COLO668 (cell line): ENCODE results near the gene VWA7.

Source experiments
- DNase-seq: peaks from one replicate; lab custom pipeline; 2025; ENCODE audit not compliant: unreplicated experiment; lab: John Stamatoyannopoulos, UW

Gene VWA7

GRCh38 chr6:31730631-31731086 is 46.5 kb downstream of the VWA7 start:
- DNase-seq, result no peak

GRCh38 chr6:31729979-31730630 is 47.0 kb downstream of the VWA7 start:
- no peak for DNase-seq

DNA sequence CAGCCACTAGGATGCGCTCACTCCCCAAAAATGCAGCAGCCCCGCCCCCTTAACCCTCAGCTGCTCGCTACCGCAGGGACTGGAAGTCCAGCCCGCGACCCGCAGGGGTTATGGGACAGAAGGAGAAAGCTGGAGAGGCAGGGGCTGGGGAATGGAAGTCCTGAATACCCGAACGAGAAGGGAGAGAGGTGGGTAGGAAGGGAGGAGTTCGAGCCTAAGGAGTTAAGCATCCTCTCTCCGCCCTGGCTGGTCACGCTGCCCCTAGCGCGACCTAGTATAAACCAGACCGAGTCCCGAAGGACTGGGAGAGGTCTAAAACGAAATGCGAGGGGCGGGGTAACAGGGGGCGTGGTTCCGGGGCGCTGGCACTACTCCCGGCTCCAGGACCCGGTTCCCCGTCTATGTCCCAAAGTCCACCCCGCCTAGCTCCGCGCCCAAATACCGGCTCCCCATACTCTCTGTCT is 47.6 kb downstream of the VWA7 start:
- DNase-seq, result peak; percentile 32

DNA sequence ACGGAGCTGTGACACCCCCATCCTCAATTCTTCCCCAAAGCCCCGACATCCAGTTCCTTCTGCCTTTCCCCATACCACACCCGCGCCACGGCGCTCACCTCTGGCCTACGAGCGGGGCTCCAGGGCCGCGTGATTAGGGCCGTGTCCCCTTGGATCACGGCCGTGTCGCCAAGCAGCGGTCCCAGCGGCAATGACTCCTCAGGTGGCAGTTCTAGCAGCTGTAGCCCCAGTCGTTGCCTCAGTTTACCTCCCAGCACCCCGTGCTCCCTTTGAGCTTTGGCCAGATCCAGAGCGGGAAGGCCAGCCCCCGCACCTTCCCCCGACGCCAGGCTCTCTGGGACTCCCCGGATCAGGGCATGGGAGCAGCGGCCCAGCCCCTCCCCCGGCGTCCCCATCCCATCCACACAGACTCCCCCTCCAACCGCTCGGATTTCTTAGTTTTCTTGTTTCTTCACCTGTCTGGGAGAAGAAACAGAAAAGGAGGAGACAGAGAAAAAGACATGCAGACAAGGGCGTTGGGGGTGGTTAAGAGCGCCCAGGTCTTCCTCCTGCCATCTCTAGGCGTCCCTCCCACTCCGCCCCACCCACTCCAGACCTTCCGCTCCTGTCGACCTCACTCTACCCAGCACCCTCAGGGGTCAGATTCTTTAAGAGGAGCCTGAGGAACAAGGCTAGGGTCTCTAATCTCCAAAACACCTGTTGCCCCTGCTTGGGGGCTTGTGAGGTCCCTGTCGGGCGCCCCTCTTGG is 48.2 kb downstream of the VWA7 start, which contains the start of gene DDAH2:
Gene DDAH2, minus strand, starts transcription at position 533 of the 748 bp plus-strand sequence. Its CDS starts 138 bp downstream, at position 395.
- DNase-seq, result no peak

DNA sequence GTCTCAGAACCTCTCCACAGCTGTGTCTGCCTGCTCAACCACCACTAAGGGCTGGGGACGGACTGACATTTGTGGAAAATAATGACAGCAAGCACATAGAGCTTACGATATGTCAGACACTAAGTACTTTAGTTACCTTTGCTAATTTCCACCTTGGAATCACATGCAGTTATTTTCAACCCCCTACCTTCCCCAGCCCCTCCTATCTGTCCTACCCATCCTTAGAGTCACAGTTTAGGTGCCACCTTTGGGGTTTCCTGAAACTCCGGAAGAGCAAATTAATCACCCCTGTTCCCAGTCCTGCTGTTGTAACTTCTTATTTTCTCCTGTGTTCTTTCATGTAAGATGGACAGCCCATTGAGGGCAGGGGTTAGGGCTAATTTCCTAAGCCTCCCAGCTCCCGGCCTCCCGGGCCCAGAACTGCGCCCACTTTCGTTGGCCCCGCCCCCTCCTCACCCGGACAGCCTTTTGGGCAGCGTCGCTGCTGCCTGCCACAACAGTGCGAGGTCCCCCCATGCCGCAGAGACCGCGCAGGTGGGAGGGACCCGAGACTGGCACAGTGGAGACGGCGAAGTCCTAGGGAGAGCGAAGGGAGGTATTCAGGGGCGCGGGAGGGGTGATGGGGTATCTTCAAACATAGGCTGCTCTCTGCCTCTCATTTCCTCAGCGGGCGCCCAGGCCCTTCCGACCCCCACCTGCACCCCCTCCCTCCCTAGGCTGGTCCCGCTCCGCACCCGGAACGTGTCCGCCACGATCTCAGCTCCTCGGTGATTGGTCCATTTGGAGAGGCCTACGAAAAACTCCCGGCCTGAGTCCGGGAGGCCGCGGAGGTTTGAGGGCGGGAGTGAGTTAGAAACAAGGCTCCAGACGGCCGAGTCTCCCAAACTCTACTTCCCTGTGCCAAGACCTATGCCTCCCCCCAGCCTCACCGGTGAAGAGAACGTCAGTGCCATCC is 49.1 kb downstream of the VWA7 start:
- no peak for DNase-seq

GRCh38 chr6:31727034-31727716 is 50.0 kb downstream of the VWA7 start:
- DNase-seq, result no peak

GRCh38 chr6:31725502-31726350 is 51.4 kb downstream of the VWA7 start:
- no peak for DNase-seq

DNA sequence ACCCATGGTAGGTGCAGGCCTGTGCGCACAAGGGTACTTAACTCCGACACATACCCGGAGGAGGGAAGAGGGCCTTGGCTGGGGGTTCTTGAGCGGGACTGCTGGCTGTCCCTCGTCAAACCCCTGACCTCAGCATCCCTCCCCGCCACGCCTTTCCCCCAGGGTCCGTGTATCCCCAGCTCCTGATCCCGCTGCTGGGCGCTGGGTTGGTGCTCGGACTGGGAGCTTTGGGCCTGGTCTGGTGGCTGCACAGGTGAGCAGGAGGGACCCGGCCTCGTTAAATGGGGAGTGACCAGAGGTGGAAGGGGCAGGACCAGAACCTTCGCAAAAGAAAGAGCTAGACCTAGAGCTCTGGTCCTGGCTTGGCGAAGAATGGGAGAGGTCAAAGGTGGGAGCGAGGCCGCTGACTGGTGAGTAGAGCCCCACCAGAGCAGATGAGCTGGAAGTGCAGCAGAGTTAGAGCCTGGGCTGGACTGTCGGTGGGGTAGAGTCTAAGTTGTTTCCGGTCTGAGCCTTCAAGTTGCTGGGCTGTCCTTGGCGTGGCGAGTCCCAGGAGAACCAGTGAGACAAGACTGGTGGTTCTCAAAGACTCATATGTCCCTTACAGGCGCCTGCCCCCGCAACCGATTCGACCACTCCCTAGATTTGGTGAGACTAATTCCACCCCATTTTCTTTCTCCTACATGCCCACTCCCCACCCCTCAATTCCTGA is 53.0 kb downstream of the VWA7 start:
- DNase-seq, result no peak

DNA sequence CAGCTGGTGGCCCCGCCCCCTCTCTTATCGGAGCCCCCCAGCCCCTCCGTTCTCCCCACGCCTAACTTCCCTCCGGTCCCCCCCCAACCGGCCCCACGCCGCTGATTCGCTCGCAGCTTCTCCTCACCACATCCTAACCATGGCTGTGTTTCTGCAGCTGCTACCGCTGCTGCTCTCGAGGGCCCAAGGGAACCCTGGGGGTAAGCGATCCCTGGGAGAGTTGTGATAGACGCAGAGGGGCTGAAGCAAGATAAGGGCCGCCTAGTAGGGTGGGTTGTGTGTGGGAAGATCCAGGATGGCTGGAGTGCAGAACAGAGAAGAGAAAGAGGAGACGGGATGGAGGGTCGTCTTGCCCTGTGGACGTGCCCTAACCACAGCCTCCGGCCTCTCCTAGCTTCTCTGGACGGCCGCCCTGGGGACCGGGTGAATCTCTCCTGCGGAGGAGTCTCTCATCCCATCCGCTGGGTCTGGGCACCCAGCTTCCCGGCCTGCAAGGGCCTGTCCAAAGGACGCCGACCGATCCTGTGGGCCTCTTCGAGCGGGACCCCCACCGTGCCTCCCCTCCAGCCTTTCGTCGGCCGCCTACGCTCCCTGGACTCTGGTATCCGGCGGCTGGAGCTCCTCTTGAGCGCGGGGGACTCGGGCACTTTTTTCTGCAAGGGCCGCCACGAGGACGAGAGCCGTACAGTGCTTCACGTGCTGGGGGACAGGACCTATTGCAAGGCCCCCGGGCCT is 53.7 kb downstream of the VWA7 start, which contains the start of gene MPIG6B:
Gene MPIG6B, plus strand, starts transcription at position 129 of the 735 bp plus-strand sequence. Its CDS starts 11 bp downstream, at position 140.
- DNase-seq, result no peak

DNA sequence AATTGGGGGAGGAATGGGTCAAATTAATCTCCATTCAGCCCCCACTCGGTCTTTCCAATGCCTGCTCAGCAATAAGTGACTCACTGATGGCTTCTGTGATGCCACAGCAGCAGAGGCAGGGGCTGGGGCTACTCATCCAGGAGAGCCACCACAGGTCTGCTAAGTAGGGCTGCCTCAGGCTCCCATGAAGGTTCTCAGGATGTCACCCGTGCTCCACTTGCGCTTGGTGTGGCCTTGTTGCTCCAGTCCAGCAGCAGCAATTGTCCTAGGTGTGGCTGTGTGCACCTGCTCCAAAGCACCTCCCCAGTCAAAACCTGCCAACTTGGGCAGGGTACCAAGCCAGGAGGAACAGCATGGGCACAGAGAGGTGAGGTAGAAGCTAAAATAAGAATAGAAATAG is 55.0 kb downstream of the VWA7 start:
- DNase-seq, result no peak

DNA sequence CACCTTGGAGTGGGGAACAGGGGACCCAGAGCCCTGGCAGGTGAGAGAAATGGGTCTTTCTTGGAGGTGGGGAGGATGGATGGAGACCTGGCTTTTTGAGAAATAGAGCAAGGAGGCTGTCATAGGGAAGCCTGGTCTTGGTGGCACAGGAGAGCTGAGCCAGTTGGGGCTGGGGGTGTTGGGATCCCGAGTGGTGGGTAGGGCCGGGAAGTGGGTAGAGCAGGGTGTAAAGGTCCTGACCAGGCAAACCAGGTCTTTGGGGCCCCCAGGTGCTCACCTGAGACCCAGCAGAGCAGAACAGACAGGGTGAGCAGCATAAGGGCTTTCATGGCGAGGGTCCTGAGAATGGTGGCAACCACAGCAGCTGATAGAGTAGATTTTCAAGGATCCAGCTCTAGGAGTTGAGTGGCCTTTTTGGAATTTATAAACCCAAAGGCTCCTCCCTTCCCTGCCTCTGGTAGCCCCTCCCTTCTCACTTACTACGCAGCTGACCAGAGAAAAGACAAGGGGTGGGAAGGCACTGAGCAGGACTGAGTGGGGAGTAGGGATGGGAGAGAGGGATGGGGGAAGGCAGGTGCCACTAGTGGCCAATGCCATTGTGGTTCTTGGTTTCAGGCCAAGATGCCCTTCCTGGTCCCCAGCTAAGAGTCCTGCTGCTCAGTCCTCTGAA is 55.6 kb downstream of the VWA7 start, which contains the start of gene LY6G6C:
Gene LY6G6C, minus strand, starts transcription at position 396 of the 670 bp plus-strand sequence. Its CDS starts 67 bp downstream, at position 329.
- DNase-seq, result no peak

- no peak for DNase-seq
These were observed 56.8 kb downstream of the VWA7 start for GRCh38 chr6:31720196-31720770.

DNA sequence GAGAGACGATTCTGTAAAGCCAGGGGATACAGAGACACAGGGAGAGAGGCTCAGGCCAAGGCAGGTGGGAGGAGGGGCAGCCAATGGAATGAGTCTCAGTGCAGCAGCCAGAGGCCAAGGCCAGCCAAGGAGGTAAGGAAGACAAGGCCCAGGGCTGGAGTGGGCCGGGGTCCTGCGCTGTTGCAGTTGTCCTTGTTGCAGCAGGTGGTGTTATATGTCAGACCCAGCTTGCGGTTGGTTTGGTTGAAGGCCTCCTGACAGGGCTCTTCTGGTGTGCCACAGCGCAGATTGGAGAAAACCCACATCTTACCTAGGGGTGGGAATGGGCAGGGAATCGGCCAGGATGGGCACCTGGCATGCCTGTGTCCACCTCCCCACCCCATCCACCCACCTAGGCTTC is 58.1 kb downstream of the VWA7 start:
- DNase-seq, result no peak

- DNase-seq, result peak; percentile 17
These were observed 58.9 kb downstream of the VWA7 start for GRCh38 chr6:31718265-31718664.

GRCh38 chr6:31717499-31718222 is 59.5 kb downstream of the VWA7 start:
- peak; percentile 2 for DNase-seq
